GM13977 (cell line): ENCODE measurements around the gene DNMT3L.
"Not testable (repeated sequence)": the region's sequence is repeated elsewhere in the genome, so short reads cannot be mapped to it uniquely, and the experiment has no call there.

Experiments
- DNase-seq: peaks from one replicate; pipeline ENCODE4 v3.0.0; 2012; ENCODE audit warnings: low spot score
- CTCF ChIP-seq: IDR thresholded peaks from 2 replicates; pipeline ENCODE4 v1.5.1; 2012; ENCODE audit warnings: mild to moderate bottlenecking, control low read depth; ENCODE audit not compliant: insufficient read depth; ENCODE audit errors: extremely low read depth, missing control alignments
- in situ Hi-C: fragments of 300-500 bp; cut with MboI; formaldehyde crosslinking; loops from one replicate; pipeline ENCODE4 v1.12.0; 2022; ENCODE audit warnings: low sequenced_read_pairs, low pct_unique_long_range_greater_than_20kb, mixed read lengths, inconsistent platforms; ENCODE audit not compliant: unreplicated experiment

DNMT3L gene

GRCh38 chr21:44303490-44303981, 41.8 kb upstream of the DNMT3L start:
- no peak for DNase-seq
- TF ChIP-seq CTCF: no peak
- in situ Hi-C loops: no loop called here

GRCh38 chr21:44302573-44303401, 41.1 kb upstream of the DNMT3L start:
- peak; percentile 21 for TF ChIP-seq CTCF
- DNase-seq, in situ Hi-C loops: not testable (repeated sequence)

GRCh38 chr21:44301961-44302406, 40.3 kb upstream of the DNMT3L start:
- in situ Hi-C loops: no loop called here
- DNase-seq: no peak
- TF ChIP-seq CTCF: no peak

- no peak for TF ChIP-seq CTCF
- DNase-seq: no peak
- in situ Hi-C loops: no loop called here
These were observed 39.4 kb upstream of the DNMT3L start for GRCh38 chr21:44301141-44301540.

GRCh38 chr21:44300262-44300959, 38.7 kb upstream of the DNMT3L start:
- TF ChIP-seq CTCF: no peak
- DNase-seq: peak; percentile 86
- in situ Hi-C loops: no loop called here

GRCh38 chr21:44299458-44300261, 38.0 kb upstream of the DNMT3L start, which contains the start of gene PFKL:
PFKL (plus strand) TSS chr21:44300053; CDS start chr21:44300106, 53 bp downstream.
- no peak for TF ChIP-seq CTCF
- DNase-seq: peak; percentile 97
- in situ Hi-C loops: loop anchor here (25.0 kb wide), 1 partner anchor 212 kb away; no protein-coding TSS in a partner anchor
